ENCODE measurements around the gene TFCP2.

Gene TFCP2

GRCh38 chr12:51197736-51198567 is 25.0 kb upstream of the TFCP2 start:
- TF ChIP-seq CTCF (IDR thresholded peaks at IDR 0.05; ENCODE audit: borderline replicate concordance, control extremely low read depth, extremely low read depth, insufficient read depth, missing control alignments) = no peak
- no peak for DNase-seq (ENCODE audit: low spot score)
- in situ Hi-C loops (cut with MboI; ENCODE audit: low sequenced_read_pairs, unreplicated experiment) = no loop called here

GRCh38 chr12:51196547-51196946 is 23.6 kb upstream of the TFCP2 start:
- in situ Hi-C loops (cut with MboI; ENCODE audit: low sequenced_read_pairs, unreplicated experiment) = no loop called here
- no peak for DNase-seq (ENCODE audit: low spot score)
- no peak for TF ChIP-seq CTCF (IDR thresholded peaks at IDR 0.05; ENCODE audit: borderline replicate concordance, control extremely low read depth, extremely low read depth, insufficient read depth, missing control alignments)

DNA sequence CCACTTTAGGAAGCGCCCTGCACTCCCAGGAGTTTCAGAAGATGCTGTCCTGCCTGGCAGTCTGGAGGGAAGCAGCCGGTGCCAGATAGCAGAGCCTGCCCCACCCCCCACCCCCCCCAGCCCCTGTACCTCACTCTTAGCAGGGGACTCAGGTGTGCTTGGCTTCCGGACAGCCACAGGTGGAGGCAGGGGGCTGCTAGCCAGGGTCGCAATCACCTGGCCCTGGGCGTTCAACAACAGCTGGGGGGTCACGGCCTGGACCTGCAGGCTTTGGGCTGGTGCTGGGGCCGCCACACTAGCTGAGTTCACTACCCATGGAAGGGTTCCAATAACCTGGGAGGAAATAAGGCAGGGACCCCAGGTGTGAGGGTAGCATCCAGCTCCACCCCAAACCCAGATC is 22.9 kb upstream of the TFCP2 start:
- no peak for DNase-seq (ENCODE audit: low spot score)
- no peak for TF ChIP-seq CTCF (IDR thresholded peaks at IDR 0.05; ENCODE audit: borderline replicate concordance, control extremely low read depth, extremely low read depth, insufficient read depth, missing control alignments)
- in situ Hi-C loops (cut with MboI; ENCODE audit: low sequenced_read_pairs, unreplicated experiment) = no loop called here

DNA sequence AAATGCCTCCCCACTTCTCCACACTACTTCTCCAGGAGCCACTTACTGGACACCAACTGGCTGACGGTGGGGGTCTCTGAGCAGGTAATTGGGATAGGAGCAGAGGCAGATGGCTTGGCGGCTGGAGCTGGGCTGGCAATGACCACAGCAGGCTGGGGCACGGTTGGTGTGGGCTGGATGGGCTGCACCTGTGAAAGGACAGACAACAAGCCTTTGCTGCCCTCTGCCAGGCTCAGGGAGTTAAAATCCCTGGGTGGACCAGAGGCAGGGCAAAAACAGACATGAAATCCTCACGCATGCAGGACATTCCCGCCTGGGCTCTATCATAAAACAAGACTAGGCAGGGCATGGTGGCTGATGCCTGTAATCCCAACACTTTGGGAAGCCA is 19.3 kb upstream of the TFCP2 start:
- TF ChIP-seq CTCF (IDR thresholded peaks at IDR 0.05; ENCODE audit: borderline replicate concordance, control extremely low read depth, extremely low read depth, insufficient read depth, missing control alignments) = no peak
- no peak for DNase-seq (ENCODE audit: low spot score)
- in situ Hi-C loops (cut with MboI; ENCODE audit: low sequenced_read_pairs, unreplicated experiment) = no loop called here

GRCh38 chr12:51191516-51192283 is 18.8 kb upstream of the TFCP2 start:
- in situ Hi-C loops (cut with MboI; ENCODE audit: low sequenced_read_pairs, unreplicated experiment) = no loop called here
- TF ChIP-seq CTCF (IDR thresholded peaks at IDR 0.05; ENCODE audit: borderline replicate concordance, control extremely low read depth, extremely low read depth, insufficient read depth, missing control alignments) = no peak
- DNase-seq (ENCODE audit: low spot score) = no peak

DNA sequence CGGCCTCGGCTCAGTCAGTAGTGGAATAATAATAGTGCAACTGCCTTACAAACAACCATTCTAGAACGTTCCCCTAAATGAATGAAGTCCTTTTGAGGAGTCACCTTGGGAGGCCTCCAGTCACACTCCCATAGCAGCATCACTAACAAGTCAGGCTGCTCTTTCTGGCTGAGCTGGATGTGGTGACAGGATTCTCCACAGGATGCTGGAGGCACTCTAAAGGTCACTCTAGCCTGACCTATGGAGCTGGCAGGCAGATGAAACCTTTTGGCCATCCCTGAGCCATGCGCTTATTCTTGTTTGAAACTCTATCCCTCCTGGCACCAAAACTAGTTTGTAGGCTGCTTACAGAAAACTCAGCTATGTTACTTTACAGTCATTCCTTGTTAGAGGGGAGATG is 17.9 kb upstream of the TFCP2 start:
- no peak for DNase-seq (ENCODE audit: low spot score)
- in situ Hi-C loops (cut with MboI; ENCODE audit: low sequenced_read_pairs, unreplicated experiment) = no loop called here
- TF ChIP-seq CTCF (IDR thresholded peaks at IDR 0.05; ENCODE audit: borderline replicate concordance, control extremely low read depth, extremely low read depth, insufficient read depth, missing control alignments) = no peak
